22Rv1 (cell line): Measurements from ENCODE around the gene EFCAB7.

Source experiments
- ZFX ChIP-seq: fragments of 450-650 bp; IDR thresholded peaks from 2 replicates; pipeline ENCODE4 v1.6.1; 2017; ENCODE audit warnings: antibody characterized with exemption, borderline replicate concordance
- TF ChIP-seq, protein P1 (sequence below): fragments of 450-650 bp; IDR thresholded peaks from 2 replicates; pipeline ENCODE4 v1.5.1; 2017; ENCODE audit warnings: mild to moderate bottlenecking

GRCh38 chr1:63498106-63498505 lies 25.2 kb upstream of the EFCAB7 start:
- TF ChIP-seq, protein P1, sequence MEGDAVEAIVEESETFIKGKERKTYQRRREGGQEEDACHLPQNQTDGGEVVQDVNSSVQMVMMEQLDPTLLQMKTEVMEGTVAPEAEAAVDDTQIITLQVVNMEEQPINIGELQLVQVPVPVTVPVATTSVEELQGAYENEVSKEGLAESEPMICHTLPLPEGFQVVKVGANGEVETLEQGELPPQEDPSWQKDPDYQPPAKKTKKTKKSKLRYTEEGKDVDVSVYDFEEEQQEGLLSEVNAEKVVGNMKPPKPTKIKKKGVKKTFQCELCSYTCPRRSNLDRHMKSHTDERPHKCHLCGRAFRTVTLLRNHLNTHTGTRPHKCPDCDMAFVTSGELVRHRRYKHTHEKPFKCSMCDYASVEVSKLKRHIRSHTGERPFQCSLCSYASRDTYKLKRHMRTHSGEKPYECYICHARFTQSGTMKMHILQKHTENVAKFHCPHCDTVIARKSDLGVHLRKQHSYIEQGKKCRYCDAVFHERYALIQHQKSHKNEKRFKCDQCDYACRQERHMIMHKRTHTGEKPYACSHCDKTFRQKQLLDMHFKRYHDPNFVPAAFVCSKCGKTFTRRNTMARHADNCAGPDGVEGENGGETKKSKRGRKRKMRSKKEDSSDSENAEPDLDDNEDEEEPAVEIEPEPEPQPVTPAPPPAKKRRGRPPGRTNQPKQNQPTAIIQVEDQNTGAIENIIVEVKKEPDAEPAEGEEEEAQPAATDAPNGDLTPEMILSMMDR = no peak
- no peak for TF ChIP-seq ZFX
